Osteoblast (primary cell): ENCODE data around the gene MEIS1. TPM values are rescaled to one million over a fixed set of nuclear protein-coding genes. Genes with fewer than 3 reads are reported as not detected.

Experiments
- DNase-seq: peaks from one replicate; pipeline ENCODE4 v3.0.0; 2011; ENCODE audit warnings: low spot score, mixed read lengths; ENCODE audit not compliant: insufficient read length; ENCODE audit errors: missing footprints
- H2AFZ ChIP-seq: 2 replicates; pipeline ENCODE4 v1.6.0; 2011; ENCODE audit warnings: mild to moderate bottlenecking, low read length
- H3K27ac ChIP-seq: 2 replicates; pipeline ENCODE4 v1.5.1; 2011; ENCODE audit warnings: mild to moderate bottlenecking, low read depth, low read length, moderate library complexity
- H3K27me3 ChIP-seq: 2 replicates; pipeline ENCODE4 v1.6.0; 2012; ENCODE audit warnings: mild to moderate bottlenecking, control low read depth, inconsistent platforms, low read length, moderate library complexity; ENCODE audit not compliant: insufficient read depth
- H3K36me3 ChIP-seq: 2 replicates; pipeline ENCODE4 v1.5.1; 2011; ENCODE audit warnings: mild to moderate bottlenecking, low read length, control low read depth, moderate library complexity; ENCODE audit not compliant: insufficient read depth
- H3K4me1 ChIP-seq: 2 replicates; pipeline ENCODE4 v1.5.1; 2011; ENCODE audit warnings: mild to moderate bottlenecking, low read length, control low read depth, moderate library complexity; ENCODE audit not compliant: insufficient read depth
- H3K4me2 ChIP-seq: 2 replicates; pipeline ENCODE4 v1.6.0; 2011; ENCODE audit warnings: mild to moderate bottlenecking, low read length; ENCODE audit not compliant: insufficient read depth
- H3K4me3 ChIP-seq: fragments of 200-600 bp; sonication (generic); 3 replicates; pipeline ENCODE4 v1.5.1; 2012; ENCODE audit warnings: mild to moderate bottlenecking, low read length, inconsistent platforms; ENCODE audit not compliant: insufficient read depth
- H3K79me2 ChIP-seq: 2 replicates; pipeline ENCODE4 v1.6.0; 2012; ENCODE audit warnings: mild to moderate bottlenecking, low read length, control low read depth, inconsistent platforms; ENCODE audit not compliant: insufficient read depth
- H3K9me3 ChIP-seq: 2 replicates; pipeline ENCODE4 v1.5.1; 2011; ENCODE audit warnings: low read depth, low read length, control low read depth
- H4K20me1 ChIP-seq: 2 replicates; pipeline ENCODE4 v1.6.0; 2012; ENCODE audit warnings: mild to moderate bottlenecking, low read length, control low read depth; ENCODE audit not compliant: insufficient read depth
- total RNA-seq: library from RNA; depleted of rRNA; stranded (reverse); fragments of >200 nt; gene quantifications from 2 replicates; pipeline ENCODE4 v1.2.3, GENCODE V29; 2012
- TF ChIP-seq, protein P1 (sequence below): IDR thresholded peaks from 2 replicates; pipeline ENCODE4 v1.5.1; 2011; ENCODE audit warnings: mild to moderate bottlenecking, low read depth, low read length, moderate library complexity; ENCODE audit errors: extremely low read depth

The MEIS1 gene
- total RNA-seq, 1 donor: 11.9 TPM

DNA sequence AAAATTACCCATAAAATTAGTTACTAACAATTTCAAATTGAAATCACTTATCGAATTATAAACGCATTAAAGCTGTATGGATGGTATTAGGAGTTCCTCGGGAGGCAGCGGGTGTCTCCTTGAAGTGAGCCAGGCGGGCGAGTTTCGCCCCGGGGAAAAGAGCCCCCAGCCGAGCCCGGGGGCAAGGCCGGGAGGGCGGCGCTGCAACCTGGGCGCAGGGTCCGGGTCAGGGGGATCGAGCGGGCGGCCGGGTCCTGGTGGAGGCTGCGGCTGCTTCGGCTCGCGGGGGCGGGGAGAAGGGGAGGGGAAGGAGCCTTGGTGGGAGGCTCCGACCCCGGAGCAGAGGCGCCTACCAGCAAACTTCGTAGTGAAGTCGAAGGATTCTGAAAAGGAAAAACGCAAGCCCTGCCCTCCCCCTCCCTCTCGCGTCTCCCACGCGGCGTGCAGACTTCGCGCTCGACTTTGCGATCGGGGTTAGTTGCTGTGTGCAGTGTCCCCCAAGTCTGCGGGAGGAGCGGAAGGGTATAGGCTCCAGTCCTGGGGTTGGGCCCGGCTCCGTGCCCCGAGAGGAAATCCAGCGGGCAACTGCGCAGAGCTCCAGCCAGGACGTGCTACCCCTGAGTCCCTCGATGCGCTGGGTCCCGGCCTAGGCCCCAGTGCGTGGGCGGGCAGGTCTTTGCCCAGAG, 140.8 kb downstream of the MEIS1 start:
- H2AFZ ChIP-seq: peak overlapping the region; percentile 85
- H3K4me3 ChIP-seq: peak overlapping the region; percentile 68
- no peaks in the 10 kb centered on the region for H4K20me1 ChIP-seq
- peak; percentile 78 for DNase-seq
- TF ChIP-seq, protein P1, sequence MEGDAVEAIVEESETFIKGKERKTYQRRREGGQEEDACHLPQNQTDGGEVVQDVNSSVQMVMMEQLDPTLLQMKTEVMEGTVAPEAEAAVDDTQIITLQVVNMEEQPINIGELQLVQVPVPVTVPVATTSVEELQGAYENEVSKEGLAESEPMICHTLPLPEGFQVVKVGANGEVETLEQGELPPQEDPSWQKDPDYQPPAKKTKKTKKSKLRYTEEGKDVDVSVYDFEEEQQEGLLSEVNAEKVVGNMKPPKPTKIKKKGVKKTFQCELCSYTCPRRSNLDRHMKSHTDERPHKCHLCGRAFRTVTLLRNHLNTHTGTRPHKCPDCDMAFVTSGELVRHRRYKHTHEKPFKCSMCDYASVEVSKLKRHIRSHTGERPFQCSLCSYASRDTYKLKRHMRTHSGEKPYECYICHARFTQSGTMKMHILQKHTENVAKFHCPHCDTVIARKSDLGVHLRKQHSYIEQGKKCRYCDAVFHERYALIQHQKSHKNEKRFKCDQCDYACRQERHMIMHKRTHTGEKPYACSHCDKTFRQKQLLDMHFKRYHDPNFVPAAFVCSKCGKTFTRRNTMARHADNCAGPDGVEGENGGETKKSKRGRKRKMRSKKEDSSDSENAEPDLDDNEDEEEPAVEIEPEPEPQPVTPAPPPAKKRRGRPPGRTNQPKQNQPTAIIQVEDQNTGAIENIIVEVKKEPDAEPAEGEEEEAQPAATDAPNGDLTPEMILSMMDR: no peak
- no peaks in the 10 kb centered on the region for H3K36me3 ChIP-seq
- H3K27ac ChIP-seq: no peak overlapping the region
- no peaks in the 10 kb centered on the region for H3K79me2 ChIP-seq
- H3K27me3 ChIP-seq: peaks cover 46% of the 10 kb centered on the region
- H3K4me1 ChIP-seq: peaks cover 16% of the 10 kb centered on the region
- H3K4me2 ChIP-seq: peak overlapping the region; percentile 85
- no peaks in the 10 kb centered on the region for H3K9me3 ChIP-seq

GRCh38 chr2:66576311-66576560, 141.3 kb downstream of the MEIS1 start:
- no peak for DNase-seq
- H3K27me3 ChIP-seq: peaks cover 50% of the 10 kb centered on the region
- H3K27ac ChIP-seq: no peak overlapping the region
- H2AFZ ChIP-seq: no peak overlapping the region
- no peaks in the 10 kb centered on the region for H3K79me2 ChIP-seq
- H3K4me2 ChIP-seq: peak overlapping the region; percentile 85
- H4K20me1 ChIP-seq: no peaks in the 10 kb centered on the region
- TF ChIP-seq, protein P1: no peak
- H3K9me3 ChIP-seq: no peaks in the 10 kb centered on the region
- no peaks in the 10 kb centered on the region for H3K36me3 ChIP-seq
- peak overlapping the region; percentile 68 for H3K4me3 ChIP-seq
- peaks cover 16% of the 10 kb centered on the region for H3K4me1 ChIP-seq

- H3K4me2 ChIP-seq: peak overlapping the region; percentile 85
- H3K27ac ChIP-seq: no peak overlapping the region
- no peaks in the 10 kb centered on the region for H3K79me2 ChIP-seq
- H3K9me3 ChIP-seq: no peaks in the 10 kb centered on the region
- H3K27me3 ChIP-seq: peaks cover 55% of the 10 kb centered on the region
- no peaks in the 10 kb centered on the region for H4K20me1 ChIP-seq
- peak; percentile 85 for DNase-seq
- H3K36me3 ChIP-seq: no peaks in the 10 kb centered on the region
- peaks cover 16% of the 10 kb centered on the region for H3K4me1 ChIP-seq
- peak overlapping the region; percentile 68 for H3K4me3 ChIP-seq
- TF ChIP-seq, protein P1: no peak
- peak overlapping the region; percentile 87 for H2AFZ ChIP-seq
Measured at GRCh38 chr2:66576561-66577320, 141.8 kb downstream of the MEIS1 start.

GRCh38 chr2:66577321-66578053, 142.6 kb downstream of the MEIS1 start:
- no peaks in the 10 kb centered on the region for H3K79me2 ChIP-seq
- H3K27ac ChIP-seq: no peak overlapping the region
- peak overlapping the region; percentile 85 for H3K4me2 ChIP-seq
- TF ChIP-seq, protein P1: no peak
- H3K27me3 ChIP-seq: peaks cover 63% of the 10 kb centered on the region
- no peaks in the 10 kb centered on the region for H3K36me3 ChIP-seq
- no peaks in the 10 kb centered on the region for H3K9me3 ChIP-seq
- no peak for DNase-seq
- H3K4me1 ChIP-seq: peaks cover 16% of the 10 kb centered on the region
- peak overlapping the region; percentile 68 for H3K4me3 ChIP-seq
- H2AFZ ChIP-seq: no peak overlapping the region
- no peaks in the 10 kb centered on the region for H4K20me1 ChIP-seq
